Ovary (tissue), 3 donors: Measurements from ENCODE around the gene ZNF341.

Experiments used
- EP300 ChIP-seq: sonication (generic); formaldehyde crosslinking; IDR thresholded peaks from one replicate; pipeline ENCODE4 v1.6.1; 2017; ENCODE audit warnings: antibody characterized with exemption
- POLR2A ChIP-seq: fragments of 450-650 bp; IDR thresholded peaks from one replicate; pipeline ENCODE4 v1.6.1; 2017; ENCODE audit warnings: antibody characterized with exemption, mild to moderate bottlenecking, moderate library complexity
- TF ChIP-seq, protein P1 (sequence below), 3 donors: fragments of 450-650 bp in 2 of 3; fragments of 200-600 bp in 1 of 3; IDR thresholded peaks; one replicate each; pipeline versions ENCODE4 v1.5.1 to v1.8.0; 2016 to 2022; ENCODE audit warnings: antibody characterized with exemption in 3 of 3, mild to moderate bottlenecking in 1 of 3
- donor health status: DM: no; HTN: no; CAD: no.

DNA sequence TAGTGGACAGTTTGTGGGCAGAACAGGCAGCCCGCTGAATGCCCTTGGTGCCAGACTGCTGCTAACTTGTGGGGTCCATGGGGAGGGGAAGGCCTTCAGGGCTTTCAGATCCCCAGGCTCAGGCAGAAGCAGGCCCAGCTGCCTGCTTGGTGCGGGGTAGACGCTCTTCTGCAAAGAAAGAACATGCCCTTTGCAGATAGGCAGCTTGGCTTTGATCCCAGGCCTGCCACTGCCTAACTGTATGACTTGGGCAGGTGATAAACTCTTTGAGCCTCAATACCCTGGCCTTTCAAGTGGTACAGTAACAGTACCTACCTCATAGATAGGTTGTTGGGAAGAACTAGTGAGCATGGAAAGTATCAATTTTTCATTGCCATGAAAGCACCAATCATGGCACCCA is 107.8 kb downstream of the ZNF341 start:
- TF ChIP-seq POLR2A (no peak), EP300 (no peak)
- TF ChIP-seq, protein P1, sequence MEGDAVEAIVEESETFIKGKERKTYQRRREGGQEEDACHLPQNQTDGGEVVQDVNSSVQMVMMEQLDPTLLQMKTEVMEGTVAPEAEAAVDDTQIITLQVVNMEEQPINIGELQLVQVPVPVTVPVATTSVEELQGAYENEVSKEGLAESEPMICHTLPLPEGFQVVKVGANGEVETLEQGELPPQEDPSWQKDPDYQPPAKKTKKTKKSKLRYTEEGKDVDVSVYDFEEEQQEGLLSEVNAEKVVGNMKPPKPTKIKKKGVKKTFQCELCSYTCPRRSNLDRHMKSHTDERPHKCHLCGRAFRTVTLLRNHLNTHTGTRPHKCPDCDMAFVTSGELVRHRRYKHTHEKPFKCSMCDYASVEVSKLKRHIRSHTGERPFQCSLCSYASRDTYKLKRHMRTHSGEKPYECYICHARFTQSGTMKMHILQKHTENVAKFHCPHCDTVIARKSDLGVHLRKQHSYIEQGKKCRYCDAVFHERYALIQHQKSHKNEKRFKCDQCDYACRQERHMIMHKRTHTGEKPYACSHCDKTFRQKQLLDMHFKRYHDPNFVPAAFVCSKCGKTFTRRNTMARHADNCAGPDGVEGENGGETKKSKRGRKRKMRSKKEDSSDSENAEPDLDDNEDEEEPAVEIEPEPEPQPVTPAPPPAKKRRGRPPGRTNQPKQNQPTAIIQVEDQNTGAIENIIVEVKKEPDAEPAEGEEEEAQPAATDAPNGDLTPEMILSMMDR (IDR thresholded peaks at IDR 0.05) = no peak
